GM18873 (cell line): Measurements from ENCODE around the gene HS6ST3.

Experiments
- ATAC-seq: cut with Tn5 transposase; IDR thresholded peaks from one replicate; pipeline ENCODE4 v1.9.1; 2021; ENCODE audit warnings: mild to moderate bottlenecking, moderate library complexity, moderate number of reproducible peaks; ENCODE audit not compliant: unreplicated experiment, low FRiP score

HS6ST3 gene

DNA sequence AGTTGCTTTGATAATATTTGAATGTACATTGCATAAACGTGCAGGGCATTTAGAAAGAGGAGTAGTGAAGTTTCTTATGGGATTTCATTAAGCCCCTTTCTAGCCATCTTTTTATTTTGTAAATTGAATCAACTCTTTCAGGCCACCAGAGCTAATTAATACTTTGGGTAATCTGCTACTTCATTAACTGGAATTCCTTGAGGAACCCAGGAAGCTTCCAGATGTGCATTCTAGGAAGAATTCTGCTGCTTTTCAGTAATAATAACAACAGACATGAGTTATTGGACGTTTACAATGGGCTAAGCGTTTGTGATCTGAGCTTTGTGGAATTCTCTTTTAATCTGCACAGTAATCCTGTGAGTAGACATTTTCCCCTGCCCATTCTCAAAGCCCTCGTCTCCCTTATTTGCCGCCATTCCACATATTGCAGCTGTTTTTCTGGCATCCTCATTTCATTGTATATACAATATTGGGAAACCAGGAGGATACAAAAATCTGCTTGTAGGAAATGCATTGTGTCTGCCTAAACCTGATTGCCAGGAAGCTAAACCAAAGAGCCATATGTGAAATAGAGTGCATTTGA, 103.9 kb downstream of the HS6ST3 start:
- ATAC-seq, result no peak

DNA sequence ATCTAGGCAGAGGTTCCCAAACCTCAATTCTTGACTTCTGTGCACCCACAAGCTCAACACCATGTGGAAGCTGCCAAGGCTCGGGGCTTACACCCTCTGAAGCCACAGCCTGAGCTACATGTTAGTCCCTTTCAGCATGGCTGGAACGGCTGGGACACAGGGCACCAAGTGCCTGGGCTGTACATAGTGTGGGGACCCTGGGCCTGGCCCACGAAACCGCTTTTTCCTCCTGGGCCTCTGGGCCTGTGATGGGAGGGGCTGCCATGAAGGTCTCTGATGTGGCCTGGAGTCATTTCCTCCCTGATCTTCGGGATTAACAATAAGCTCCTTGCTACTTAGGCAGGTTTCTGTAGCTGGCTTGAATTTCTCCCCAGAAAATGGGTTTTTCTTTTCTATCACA, 108.1 kb downstream of the HS6ST3 start:
- no peak for ATAC-seq

DNA sequence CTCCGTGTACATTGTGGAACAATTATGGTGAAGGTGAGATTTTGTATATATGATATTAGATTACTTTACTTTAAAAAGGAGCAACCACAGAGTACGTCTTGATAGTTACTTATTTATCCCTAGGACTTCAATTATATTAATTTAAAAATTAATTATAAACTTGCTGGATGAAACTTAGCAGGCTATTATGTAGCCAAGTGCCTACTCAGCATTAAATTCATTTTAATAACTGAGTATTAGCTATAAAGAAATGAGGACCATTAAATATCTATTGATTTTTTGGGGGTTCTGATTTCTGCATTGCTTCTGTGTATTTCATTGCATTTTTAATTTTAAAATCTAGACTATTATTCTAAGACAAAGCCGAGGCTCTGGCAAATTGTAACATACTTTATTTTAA, 109.4 kb downstream of the HS6ST3 start:
- ATAC-seq, result no peak

DNA sequence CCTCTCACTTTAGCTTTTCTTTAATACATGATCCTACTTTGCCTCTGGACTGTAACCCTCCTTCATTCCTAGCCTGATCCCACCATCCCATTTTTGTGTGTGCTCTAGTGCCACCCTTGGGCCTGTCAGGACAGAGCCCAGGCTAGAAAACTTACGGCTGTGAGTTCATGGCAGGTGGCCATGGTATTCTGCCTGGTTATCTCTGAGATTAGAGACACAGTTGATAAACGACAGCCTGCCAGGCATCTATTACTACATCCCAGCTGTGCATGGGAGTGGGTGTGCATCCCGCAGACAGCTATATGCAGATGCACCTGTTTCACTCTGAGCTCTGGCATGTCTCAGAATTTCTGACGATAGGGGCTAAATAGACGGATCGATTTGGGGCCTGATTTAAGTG, 110.9 kb downstream of the HS6ST3 start:
- no peak for ATAC-seq

DNA sequence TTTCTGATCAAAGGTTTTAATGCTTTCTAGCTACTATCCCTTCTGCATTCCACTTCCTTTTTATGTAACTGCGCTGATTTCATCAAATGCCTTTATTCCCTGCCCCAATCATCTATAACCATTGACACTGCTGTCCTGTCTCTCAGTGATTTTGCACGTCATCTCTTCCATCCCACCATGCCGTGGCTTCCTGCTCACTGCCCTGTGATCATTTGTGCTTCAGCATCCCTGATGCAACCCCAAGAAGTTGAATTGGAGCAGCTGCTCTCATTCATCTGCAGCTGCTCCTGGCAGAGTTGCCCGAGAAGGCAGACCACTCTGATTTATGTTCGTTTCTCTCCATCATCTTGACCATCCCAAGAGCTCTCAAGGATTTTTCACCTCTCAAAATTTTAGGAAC, 112.4 kb downstream of the HS6ST3 start:
- no peak for ATAC-seq

DNA sequence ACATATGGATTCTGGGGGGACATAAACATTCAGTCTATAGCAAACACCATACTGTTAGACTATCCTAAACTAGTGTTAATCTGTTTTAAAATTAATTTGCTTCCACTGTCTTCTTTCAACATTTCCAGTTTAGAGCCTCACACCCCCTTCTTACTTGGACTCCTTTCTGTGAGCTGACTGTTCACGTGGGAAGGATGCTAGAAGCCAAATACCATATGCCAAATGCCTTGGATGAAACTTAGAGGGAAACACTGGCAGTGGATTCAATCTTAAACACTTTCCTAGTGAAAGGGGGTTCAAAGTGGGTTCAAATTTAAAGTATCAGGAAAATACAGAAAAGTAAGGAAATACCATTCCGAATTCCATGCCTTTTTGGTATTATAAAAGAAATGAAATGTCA, 113.6 kb downstream of the HS6ST3 start:
- ATAC-seq, result no peak

DNA sequence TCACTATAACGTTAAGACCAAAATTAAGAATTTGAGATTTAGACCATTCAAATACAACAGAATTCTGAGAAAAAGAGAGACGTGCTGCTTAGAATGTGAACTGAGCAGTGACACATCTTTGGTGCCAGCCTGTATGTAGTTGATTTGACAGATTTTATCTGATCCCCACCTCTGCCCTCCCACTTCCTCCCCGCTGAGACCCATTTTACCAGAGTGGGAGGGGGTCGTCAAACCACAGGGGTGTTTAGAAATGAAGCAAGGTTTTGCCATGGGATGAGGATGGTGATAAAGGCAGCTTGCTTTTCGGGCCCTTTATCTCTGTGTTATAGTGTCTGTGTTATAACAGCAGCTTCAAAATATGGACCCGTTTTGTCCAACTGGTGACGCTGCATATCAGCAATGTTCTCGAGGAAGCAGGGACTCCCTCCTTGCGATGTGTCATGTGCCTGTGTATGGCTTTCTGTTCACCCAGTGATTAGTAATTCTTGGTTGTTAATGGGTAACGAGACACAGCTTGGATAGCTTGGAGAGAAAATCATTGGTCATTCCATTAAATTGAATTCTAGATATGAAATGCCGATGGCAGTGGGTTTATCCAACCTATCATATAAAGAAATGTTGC, 125.0 kb downstream of the HS6ST3 start:
- no peak for ATAC-seq

DNA sequence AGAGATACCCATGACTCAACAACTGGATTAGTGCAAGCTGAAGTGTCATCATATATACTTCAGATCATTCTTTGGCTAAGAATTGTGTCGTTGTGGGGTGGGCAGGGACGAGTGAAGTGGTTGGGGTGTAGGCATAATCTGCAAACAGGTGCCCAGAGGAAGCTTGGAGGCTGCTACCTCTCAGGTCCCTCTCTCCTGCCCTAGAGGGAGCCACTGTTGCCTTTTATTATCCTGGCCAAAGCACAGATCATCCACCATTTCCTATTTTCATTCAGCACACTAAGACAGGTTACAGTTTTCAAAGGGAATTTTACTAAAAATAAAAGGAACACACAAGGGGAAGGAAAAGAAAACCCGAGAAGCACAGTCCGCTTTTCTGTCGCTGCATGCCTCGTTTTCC, 126.6 kb downstream of the HS6ST3 start:
- no peak for ATAC-seq

DNA sequence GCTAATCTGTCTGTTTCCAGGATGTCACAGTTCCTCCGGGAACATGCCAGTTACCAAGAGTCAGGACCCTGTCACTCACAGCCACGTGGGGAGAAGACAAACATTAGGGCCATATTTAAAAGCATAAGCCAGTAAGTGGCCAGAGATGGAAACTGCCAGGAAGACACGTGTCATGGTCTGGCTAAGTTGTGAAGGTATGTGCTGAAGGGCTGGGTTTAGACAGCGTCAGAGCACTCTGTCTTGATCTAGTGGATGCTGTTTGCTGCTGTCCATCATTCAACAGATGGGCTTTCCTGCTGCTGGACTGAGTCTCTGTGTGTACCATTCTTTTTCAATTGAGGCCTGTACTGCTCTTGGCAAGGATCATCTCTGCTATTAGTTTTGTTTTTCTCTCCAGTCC, 128.6 kb downstream of the HS6ST3 start:
- ATAC-seq, result no peak

DNA sequence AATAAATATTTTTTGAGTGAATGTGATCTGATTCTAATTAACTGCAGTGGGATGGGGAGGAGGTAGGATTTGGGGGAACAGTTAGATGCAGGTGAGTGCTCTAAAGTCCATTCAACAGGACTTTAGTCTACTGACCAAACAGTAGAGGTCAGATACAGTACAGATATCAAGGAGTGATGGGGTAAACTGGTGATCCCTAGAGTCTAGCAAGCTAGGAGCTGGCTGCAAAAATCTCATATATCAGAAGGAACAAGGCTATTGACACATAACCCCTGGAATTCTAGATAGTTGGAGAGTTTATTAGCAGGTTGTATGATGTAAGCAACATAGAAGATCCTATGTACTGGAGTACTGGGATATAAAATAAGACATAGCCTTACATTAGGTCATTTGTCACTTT, 131.6 kb downstream of the HS6ST3 start:
- ATAC-seq, result no peak

DNA sequence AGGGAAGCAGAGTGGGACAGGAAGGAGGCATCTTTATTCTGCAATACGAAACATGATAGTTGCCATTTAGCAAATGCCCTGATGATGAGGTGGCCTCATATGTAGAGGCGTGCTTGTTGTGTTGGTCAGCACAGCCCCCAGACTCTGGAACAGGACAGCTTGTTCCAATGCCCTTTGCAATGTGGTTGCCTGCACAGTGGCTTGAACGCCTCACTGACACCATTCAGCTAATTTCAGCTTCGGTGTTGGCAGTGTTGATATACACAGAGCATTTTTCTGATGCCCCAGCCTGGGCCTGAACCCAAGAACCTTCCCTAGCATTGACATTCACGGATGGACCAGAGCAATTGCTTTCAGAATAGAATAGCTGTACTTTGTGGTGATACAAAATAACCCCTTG, 133.3 kb downstream of the HS6ST3 start:
- no peak for ATAC-seq

DNA sequence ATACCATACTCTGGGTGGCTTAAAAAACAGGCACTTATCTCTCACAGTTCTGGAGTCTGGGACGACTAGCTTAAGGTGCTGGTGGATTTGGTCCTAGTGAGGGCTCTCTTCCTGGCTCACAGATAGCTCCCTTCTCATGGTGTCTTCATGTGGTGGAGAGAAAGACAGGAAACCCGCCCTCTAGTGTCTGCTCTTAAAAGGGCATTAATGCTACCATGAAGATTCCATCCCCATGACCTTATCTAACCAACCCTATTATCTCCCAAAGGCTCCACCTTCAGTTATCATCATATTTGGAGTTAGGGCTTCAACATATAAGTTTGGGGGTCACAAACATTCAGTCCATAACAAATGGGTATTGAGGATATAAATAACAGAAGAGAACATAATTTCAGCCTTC, 139.4 kb downstream of the HS6ST3 start:
- peak; percentile 68 for ATAC-seq

DNA sequence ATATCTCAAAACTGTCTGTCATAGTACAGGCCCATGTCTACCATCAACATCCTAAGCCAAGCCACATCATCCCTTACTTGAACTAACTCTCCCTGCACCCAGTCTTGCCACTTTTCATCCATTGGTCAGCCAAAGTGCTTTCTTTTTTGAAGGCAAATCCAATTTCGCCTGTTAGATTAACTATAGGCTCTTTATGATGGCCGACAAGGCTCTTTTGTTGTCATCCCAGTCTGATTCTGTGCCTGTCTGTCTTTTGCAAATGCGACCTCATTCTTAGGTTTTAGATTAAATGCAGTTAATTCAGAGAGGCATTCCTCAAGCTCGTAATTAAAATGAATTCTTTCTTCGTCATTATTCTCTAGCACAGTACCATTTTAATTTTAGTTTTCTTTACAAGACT, 148.3 kb downstream of the HS6ST3 start:
- no peak for ATAC-seq

DNA sequence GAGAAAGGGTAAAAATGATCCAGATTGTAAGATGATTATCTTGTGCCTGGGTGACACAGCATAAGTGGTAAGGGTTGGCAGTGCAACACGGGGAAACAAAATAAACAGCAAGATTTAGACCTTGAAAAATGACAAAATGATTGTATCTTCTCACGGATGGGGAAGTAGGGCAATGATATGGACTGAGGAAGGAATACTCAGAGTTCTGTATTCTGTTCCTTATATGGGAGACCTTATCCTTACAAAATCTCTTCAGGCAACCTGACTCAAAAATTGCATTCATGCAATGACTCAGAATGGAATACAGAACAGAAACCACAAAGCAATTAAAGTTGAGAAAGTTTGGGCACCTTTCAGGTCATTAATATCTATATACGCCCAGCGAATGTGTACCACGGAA, 149.0 kb downstream of the HS6ST3 start:
- ATAC-seq, result no peak

DNA sequence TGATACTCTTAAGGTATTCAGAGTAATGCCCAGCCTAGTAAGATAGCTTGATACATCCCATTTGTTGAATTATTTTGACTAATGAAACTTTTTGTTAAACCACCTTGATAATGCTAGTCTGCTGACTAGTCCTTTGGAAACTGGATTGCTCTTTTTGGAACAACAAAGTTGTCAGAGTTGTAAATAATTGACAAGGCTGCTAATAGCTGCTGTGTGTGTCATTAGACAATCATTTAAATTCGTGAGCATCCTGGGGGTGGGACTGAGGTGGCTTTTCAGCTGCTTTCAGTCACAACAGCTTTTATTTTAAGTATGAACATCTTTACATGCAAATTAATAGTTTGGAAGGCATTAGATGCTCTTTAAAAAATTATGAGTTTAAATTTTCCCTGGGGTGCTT, 153.5 kb downstream of the HS6ST3 start:
- no peak for ATAC-seq

DNA sequence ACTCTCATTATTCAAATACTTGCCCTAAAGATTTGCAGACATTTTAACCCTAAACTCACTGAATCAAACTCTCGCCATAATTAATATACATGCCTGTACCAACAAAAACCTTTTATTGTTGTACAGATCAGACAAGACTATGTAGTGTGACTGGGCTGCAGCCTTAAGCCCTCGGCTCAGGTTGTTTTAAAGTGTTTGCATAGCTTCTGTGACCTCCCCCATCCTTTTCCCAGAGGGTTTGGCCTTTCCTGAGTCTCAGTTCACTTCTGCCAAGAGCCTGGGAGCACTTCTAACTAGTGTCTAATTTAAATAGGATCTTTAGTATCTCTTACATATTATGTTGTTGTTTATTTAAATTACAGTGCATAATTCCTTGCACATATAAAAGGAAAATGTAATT, 158.2 kb downstream of the HS6ST3 start:
- ATAC-seq, result no peak

DNA sequence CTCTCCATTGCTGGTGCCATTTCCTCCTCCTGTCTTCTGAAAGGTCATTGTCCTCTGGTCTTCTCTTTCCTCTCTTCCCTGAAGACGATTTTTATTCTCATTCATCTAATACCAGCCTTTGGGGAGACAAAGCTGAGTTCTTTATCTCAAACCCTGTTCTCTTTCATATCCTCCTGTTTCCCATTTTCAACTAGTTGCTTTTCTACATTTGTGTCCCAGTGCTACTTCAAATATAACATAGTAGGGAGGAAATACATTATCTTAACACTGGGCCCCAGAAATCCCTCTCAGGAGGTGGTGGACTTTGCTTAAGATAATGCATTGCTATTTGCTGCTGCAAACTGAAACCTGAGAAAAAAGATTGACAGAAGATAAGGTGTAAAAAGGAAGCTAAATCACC, 159.1 kb downstream of the HS6ST3 start:
- ATAC-seq, result no peak

DNA sequence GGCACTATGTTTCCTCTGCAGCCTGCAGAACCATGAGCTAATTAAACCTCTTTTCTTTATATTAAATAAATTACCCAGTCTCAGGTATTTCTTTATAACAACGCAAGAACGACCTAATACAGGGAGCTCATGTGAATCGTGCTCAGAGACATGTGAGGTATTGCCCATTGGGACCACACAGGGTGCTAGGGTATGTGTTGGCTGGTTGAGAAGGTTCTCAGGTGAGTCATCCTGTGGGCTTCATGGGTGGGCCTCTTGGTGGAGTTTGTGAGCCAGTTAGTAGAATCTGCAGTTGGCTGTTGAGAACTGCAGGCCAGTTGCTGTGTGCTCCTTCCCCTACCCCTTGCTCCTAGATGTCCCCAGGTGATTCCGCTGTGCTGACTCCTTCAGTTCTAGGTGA, 163.0 kb downstream of the HS6ST3 start:
- no peak for ATAC-seq

DNA sequence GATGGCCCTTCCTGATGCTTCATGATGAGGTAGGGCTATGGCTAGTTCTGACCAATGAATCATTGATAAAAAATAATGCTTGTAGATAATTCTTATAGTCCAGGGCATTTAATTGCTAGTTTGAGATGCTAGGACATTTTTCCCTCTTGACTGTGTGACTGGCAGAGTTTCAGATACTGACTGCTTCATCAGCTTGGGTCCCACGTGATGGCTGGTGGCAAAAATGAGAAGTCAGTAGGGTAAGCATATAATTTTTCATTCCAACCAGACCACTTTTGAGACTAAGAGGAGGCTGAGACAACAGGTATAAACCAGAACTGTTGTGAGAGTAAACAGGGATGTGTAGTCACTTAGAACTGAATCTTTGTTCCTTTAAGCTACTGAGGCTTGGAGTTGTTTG, 183.3 kb downstream of the HS6ST3 start:
- ATAC-seq, result no peak

DNA sequence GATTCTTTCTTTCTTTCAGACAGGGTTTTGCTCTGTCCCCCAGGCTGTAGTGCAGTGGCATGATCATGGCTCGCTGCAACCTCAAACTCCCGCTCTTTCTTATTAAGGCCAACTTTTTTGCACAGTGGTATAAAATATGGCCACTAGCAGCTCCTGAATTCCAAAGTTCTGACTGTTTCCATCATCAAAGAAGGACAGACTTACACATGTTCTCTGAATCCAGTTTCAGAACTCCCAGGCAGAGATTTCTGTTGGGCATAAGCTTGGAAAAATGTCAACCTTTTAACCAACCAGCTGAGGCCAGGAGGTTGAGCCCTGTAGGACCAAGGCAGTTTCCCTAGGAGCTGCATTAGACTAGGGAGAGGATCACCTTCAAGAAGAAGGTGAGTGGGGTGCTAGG, 184.1 kb downstream of the HS6ST3 start:
- ATAC-seq, result no peak

DNA sequence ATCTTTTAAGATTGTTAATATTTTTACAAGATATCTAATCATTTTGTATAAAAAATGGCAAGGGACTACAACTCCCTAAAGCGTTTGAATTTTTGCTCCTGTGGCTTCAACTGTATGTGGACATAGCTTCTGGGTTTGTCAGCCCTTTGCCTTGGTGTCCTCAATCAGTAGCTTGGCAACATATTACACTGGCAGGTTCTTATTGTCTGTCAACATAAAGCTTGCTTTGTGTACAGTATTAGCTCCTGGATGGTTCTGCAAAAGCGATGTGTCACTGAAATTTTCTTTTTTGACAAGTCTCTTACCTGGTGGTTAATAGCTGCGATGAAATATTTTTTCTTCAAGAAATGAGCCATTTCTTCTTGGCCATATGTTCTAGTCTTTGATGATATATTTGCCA, 190.0 kb downstream of the HS6ST3 start:
- ATAC-seq, result no peak

DNA sequence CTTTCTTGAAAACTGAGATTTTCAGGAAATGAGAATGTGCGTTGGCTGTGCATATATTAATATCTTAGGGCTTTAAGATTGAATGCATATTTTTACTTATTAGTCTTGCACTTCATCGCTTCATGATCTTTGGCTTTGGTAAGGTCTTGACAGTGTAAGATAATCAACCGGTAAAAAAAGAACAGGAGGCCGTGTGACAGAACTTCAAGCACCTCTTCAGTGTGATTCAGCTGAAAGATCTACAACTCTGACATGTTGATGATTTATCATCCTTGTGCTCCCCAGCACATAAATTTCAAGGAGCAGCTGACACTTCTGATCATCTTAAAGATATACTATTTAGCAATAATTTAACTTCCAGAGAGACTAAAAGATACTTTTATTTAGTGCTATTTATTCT, 195.1 kb downstream of the HS6ST3 start:
- ATAC-seq, result no peak

DNA sequence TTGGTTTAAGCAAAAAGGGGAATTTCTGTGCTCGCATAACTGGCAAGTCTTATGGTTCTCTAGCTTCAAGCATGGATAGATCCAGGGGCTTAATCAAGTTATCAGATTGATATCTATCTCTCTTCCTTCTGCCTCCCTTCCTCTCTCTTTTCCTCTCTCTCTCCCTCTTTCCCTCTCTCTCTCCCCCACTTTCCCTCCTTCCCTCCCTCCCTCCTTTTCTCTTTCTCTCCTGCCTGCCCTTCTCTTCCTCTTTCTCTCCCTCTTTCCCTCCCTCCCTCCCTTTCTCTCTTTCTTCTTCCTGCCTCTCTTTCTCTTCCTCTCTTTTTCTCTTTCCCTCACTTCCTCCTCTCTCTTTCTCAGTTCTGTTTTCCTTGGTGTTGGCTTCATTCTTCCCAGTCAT, 195.8 kb downstream of the HS6ST3 start:
- ATAC-seq, result no peak
